NCI-H187 treated with DMSO at 0.1 percent for 48 hours (cell line): ENCODE results near the gene MVB12B.

Experiments used
- DNase-seq: peaks from one replicate; lab custom pipeline; 2025; lab: John Stamatoyannopoulos, UW

The MVB12B gene

DNA sequence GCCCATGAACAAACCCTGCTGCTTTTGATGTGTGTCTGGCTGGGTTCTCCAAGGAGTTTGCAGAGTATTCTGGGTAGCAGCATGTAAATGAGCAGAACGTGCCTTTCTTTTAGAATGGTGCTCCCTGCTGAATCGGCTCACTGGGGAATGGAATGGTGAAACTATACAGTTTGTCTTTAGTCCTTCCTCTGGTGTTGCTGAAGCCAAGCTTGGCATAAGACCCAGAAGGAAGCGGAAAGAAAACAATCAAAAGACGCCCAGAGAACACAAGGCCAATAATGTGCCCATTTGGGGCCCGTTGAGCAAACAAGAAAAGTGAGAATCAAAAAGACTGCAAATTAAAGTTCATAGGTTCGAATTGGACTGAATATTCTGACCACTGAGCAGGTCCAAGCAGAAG lies 60.1 kb downstream of the MVB12B start:
- DNase-seq = no peak

DNA sequence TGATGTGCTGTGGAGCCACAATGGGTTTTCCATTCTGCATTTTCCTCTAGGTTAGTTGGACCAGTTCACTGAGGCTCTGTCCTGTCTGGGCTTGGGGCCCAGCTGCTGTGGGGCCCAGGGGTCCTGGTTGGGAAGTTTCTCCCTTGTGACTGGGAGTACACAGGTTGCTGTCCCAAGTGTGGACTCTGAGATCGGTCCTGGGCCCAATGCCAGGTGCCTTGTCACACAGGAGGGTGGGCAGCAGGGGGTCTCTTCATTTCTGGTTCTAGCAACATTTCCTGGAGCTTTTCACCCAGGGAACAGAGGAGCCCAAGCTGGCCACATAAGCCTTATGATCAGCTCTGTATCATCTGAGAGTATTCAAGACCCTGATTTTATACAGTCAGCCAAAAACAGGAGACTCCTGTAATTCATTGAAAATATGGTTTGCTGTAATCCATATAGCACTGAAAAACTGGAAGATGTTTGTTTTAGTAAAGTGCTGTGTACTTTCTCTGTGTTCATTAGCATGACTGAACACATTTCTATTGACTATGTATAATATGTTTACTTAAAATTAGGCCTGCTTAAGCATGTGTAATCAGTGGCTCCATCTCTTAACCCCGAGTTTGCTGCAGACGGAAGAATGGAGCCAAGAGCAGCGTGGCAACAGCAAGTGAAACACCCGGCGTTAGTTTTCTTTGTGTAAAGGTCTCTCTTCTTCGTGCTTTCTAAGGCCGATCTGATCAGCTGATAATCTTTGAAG lies 62.5 kb downstream of the MVB12B start:
- no peak for DNase-seq

DNA sequence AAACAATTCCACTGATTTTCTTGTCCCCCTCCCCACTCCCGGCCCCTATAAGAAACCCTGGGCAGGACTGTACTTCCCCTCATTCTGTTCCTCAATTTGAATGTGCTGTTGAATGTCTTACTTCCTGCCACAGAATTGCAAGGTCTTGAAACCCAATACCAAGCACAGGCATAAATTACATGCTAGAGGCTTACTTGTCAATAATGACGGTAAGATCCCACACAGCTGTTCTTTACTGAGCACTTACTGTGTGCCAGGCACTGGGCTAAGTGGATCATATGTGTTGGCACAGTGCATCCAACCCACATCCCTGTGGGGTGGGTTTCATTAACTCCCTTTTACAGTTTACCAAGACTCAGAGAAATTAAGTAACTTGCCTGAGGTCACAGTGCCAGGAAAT lies 63.4 kb downstream of the MVB12B start:
- DNase-seq = no peak

DNA sequence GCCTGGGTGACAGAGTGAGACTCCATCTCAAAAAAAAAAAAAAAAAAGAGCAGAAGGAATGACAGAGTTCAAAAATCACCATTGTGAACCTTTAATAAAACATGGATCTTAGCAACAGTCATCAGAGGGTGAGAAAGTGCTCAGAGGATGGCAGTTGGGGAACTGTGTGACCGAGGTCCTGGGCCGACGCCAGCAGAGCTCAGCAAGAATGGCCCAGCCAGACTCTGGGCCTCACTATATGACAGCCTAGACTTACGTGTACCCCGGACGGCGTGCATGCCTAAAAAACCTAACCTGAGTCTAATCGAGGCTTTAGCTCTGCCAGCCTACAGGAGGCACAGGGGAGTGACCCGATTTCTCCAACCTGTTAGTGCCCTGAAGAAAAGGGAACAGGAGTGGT lies 64.3 kb downstream of the MVB12B start:
- DNase-seq = no peak

DNA sequence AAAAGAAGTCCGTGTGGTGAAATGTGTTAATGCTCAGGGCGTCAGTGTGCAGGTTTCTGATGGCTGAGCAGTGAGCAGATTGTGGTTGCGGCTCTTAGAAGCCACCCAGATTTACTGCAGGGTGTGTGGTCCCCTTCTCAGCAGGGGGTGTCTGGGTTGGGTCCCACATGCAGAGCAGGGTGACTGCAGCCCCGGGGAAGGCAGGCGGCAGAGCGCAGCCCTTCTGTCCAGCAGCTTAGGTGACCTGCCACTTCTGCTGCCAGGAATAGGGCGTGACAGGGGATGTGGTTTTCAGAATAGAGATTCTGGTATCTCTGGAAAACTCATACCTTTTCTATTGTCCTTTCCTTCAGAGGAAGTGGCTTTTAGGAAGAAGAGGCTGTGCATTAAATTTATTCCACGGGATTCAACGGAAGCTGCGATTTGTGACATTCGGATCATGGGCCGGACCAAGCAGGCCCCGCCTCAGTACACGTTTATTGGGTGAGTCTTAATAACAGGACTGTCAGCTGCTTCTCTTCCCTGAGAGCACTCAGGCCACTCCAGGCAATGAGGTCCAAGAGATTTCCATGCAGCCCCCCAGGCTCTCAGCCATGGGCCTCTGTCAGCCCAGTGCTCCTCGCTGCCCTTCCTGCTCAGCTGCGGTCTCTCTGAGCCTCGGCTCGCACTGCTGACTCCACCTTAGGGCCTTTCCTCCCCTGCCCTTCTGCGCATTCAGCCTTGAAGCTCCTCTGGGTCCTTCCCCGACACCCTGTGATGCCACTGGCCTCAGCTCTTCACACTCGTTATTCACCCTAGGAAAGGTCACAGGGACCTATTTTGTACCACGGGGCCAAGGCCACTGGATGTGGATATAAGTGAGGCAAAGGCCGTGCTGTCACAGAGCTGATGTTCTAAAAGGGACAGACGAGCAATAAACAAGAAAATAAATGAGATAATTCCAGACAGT lies 65.4 kb downstream of the MVB12B start:
- no peak for DNase-seq

DNA sequence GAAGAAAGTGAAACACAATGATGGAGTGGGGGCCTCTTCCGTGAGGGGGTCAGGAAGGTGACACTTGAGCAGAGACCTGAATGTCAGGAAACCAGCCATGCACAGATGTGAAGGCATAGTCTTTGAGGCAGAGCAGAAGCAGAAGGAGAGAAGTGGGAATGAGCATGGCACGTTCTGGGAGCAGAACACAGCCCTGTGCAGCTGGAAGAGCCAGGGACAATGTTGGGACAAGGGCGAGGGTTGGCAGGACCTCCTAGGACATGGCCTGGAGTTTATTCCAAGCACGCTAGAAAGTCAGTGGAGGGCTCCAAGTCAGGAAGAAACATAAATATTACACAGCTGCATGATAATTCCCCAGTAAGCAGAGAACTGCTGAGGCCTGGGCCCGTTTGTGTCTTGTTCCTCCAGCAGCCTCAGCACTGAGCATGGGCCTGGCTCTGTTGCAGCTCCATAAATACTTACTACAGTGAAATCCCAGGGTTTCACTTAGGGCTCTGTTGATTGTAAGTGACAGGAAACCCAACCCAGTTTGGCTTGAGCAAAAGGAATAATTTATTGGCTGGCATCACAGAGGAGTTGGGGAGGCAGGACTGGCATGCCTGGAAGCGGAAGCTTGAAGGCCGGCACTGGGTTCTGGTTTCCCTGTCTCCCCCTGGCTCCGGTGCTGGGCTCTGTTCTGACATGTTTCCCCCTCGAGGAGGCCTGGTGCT lies 66.2 kb downstream of the MVB12B start:
- DNase-seq = no peak

DNA sequence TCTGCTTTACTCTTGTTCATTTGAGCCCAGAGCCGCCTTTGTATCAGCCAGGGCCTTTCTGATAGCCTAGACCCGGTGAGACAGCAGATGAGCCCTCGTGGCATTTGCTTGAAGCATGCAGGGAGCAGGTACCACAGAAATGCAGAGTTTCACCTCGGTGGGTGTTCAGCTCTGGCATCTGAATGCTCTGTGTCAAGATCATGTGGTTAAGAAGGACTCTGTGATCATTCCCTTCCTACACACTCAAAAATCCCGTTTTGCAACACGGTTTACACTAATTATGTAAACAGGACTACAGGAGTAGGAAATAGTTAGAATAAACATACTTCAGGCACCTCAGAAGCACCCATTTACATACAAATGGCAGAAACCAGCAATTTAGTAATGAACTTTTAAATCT lies 67.2 kb downstream of the MVB12B start:
- DNase-seq = no peak

DNA sequence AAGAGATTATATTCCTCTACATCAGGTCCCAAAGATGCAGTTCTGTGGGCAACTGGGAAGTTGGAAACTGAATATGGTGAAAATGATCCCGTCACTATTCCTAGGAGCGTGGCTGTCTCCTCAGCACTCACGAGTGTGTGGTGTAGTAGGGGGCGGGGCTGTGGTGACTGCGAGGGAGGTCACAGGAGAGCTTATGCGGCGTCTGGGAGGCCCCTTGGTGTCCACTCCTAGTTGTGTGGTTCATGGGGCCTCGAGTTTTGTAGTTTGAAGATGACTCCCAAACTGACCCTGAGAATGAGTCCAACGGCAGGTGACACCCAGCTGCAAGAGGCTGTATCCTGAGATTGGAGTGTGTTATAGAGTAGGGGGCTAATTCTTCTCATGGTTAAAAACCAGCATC lies 68.2 kb downstream of the MVB12B start:
- DNase-seq = no peak

DNA sequence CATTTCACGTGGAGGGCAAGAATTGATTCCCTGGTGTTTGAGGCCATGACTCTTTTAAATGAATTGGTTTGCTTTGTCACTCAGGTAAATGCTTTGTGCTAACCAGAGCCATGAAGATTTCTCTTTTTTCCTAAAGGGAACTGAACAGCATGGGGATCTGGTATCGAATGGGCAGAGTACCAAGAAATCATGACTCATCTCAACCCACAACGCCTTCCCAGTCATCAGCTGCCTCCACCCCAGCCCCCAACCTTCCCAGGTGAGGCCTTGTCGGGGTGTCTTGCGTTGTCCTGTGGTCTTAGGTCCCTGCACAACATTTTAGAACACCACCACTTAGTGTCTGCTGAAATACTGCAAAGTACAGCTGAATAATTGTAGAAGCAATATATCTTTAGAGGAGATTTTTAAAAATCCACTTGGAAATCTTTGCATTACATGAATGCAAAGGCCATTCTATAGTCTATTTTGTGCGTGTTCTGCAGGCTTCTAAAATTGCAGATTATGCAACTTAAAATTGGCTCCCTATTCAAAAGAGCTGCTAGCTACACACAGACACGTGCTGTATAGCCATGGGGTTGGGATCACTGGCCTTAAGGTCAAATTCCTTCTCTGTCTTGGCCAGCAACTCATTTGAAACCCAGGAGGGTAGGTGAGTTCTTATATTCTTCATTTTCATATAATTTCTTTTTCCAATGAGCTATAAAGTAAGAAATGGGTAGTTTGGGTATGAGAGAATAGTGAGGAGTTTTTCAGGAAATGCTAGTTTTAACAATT lies 69.0 kb downstream of the MVB12B start:
- no peak for DNase-seq

DNA sequence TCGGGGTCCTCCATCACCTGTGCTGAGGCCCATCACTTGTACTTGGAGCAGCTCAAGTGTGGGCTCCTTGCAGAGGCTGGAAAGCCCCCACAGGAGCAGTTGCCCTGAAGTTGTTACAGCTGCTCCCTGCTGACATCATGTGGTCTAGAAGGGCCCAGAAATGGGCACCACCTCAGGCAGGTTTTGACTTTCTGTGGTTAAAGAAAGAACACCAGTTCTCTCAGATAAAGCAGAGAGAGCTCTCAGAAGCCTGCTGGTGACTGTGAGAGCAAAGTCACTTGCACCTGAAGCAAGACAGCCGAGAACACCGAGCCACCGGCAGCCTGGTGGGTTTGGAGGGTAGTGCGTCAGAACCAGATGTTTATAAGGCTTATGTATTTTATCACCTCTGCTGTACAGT lies 70.4 kb downstream of the MVB12B start:
- DNase-seq = no peak

DNA sequence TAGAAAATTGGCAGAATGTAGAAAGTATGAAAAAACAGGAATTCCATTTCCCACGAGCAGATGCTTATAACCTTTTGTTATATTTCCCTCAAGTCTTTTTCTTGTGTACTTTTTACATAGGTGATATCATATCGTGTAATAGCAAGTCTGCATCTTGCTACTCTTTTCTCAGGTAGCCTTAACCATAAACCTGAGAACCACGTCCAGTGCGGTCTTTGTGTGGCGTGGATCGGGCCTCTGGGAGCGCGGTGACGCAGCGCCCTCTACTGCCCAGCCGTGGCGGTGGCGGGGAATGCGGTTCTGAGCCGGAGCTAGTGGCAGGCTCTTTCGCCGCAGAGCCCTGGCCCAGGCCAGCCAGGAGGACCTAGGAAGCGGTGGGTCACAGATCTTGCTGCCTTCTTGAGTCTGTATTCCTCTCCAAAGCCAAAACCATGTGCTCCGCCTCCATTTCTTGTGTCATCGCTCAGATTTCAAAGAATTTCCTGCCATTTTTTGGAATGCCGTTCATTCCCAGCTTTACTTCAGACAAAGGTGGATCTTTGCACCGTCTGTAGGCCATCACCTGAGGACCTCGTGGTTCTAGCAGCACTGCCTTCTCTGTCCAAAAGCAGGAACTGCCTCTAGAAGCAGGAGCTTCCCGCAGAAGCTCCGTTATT lies 71.9 kb downstream of the MVB12B start:
- DNase-seq = no peak

DNA sequence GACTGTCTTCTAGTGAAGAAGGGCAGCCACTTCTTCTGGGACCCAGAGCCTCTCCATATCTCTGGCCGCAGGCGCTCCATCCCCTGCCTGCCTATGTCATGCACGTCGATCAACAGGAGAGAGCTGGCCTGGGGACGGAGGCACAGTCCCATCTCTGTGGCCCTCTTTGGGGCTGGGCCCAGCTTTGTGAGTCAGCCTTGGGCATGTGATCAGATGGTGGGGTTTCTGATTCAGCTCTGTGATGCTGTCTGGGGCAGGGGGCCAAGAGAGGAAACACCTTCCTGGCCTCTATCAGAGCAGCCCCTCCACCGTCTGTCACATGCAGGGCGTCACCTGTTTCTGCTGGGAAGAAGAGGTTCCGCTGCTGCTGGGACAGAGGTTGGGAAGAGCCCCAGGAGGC lies 72.6 kb downstream of the MVB12B start:
- no peak for DNase-seq

DNA sequence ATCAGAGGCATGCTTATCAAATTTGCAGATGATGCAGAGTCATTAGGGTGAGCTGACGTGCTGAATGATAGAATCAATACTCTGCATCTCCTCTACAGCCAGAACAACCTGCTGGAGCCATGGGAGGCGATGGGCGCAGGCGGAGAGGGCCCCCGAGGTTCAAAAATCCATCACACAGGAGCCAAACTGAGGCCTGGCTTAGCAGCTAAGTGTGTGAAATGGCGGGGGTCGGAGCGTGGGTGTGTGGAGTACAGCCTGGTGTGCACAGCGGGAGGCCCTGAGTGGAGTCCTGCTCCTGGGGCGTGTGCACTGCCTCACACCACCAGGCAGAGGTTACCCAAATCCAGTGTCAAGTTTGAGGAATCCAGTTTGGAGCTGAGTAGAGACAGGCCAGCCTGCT lies 73.2 kb downstream of the MVB12B start:
- no peak for DNase-seq

DNA sequence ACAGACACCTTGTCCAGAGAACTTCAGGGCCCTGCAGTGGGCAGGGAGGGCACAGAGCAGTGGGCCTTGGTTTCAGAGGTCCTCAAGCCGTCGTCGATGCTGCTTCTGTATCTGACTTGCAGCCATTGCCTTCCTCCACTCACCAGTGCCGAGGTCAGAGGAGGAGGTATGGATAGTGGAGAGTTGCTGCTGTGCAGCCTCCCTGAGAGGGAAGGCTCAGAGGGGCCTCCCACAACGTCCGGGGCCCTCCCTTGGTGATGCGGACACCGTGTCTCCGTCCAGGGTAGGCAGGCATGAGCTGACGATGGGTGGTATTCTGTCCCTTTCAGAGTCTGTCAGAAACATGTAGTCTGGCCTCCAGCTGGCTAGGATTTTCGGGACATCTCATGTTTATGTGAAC lies 73.9 kb downstream of the MVB12B start:
- no peak for DNase-seq

DNA sequence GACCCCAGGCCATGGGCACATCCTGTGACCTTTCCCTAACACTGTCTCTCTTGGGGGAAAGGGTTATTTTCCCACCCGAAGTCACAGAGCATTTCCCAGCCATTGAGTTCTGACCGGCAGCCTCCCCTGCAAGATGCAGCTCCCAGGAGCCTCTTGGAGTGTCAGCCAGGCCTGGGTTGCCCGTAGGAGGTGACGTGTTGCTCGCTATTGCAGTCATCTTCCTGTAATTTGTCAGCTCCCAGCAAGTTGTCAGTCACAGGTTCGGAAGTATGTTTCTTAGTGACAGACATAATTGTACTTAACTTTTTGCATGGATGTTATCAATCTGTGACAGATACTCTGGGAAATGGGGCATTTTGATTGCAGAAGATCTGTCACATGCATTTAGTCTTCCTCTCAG lies 74.5 kb downstream of the MVB12B start:
- DNase-seq = no peak

DNA sequence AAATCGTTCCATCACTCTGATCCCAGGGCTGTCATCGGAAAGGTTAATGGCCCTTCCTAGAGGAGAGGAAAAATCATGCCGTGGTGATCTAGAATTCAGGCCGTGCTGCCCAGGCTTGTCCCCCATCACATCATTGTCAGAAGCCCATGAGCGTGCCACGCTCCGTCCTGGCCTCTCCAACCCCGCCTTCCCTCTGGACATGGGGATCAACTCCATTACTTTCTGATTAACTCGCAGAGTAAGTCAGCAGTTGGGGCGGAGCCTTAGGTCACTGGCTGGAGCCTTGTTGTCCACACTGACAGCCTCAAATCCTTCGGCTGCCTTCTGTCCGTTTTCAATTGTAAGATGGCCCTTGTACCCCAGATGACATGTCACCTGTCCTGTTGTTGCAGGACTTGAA lies 75.0 kb downstream of the MVB12B start:
- DNase-seq = no peak

DNA sequence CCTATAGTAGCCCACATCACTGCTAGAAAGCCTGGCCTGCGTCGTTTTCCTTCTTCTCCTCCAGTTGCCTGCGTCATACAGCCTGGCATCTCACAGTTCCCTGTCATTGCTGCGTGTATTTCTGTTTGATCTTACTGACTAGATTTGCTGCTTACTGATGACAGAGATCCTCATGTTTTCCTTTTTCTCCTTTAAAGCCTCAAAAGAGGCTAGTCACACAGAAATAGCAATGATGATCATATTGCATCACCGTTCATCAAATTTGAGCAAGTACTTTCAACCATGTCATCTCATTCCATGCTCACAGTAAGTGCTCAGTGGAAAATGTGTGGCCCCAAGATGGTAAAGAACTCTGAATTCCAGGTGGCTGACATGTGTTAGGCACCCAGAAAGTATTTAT lies 76.8 kb downstream of the MVB12B start:
- no peak for DNase-seq

DNA sequence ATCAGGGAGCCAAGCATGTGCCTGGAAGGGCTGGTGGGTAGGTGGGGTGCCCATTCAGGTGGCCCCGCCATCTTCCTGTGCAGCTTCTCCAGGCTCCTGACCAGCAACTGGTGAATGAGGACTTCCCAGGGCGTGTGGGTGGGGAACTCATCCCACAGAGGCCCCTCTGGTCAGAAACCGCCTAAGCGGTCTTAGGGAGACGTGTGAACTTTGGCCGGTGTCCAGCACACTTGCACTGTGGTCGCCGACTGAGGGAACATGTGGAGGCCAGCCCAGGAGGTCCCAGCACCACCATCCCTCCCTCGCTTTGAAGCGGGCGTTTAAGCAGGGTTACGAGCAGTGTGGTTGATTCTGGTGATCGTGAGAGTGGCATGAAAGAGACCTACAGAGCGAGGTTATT lies 77.8 kb downstream of the MVB12B start:
- DNase-seq = no peak

DNA sequence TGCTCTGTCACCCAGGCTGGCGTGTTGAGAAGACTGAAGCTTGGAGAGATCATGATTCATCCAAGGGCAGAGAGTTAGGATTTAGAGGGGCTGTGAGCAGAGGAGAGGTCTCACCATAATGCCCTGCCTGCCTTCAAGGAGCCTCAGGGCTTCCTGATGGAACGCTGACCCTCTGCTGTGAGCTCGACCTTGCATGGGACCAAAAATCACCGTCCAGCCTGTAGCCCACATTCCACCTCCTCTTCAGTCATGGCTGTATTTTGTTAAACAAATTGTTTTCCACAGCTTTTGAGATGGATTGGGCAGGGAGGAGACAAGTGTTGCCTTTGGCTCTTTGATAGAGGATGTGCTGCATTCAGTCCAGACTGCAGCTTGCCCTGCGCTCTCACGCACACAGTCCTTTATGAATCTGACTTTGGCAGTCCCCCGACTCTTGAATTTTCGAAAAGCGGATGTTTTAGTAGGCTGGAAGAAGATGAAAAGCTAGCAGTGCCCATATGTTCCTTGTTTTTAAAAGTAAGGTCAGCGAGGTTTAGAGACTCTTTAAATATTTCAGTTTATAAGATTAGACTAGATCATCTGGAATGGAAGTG lies 79.5 kb downstream of the MVB12B start:
- no peak for DNase-seq

DNA sequence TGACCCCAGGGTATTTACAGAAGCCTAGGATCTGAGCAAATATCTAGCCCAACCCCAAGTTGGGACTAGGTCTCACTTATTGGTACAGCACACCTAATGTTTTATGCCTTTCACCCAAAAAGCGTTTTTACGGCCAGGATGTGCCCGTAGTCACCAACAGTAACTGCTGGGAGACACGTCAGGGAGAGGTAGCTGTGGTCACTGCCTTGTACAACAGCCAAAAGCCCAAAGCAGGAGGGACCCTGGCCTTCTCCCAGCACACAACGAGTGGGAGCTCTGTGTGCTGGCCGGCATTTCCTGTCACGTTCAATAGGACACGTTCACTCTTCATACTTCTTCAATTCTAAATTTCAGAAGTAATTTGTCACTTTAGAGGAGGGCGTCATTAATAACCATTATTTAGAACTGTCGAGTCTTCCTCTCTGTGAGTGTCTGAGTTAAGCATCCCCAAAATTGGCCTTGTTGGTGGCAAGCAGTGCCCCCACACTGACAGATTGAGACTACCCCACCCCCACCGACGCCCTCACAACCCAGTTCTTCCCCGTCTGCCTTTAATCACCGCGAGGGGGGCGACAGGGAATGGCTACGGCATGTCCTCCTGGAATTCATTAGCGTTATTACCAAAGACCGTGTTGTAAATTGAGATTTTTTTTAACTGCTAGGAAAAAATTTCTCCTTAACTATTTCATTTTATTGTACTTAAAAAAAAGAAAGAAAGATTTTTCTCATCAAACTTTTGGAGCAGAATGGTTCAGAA lies 80.7 kb downstream of the MVB12B start:
- no peak for DNase-seq
